Measurements from ENCODE around the gene MBOAT7.

MBOAT7 gene

GRCh38 chr19:54159352-54160181, 29.8 kb downstream of the MBOAT7 start, which contains the start of gene LENG1:
TSS of gene LENG1 (minus strand) at chr19:54159721. CDS start at chr19:54159695, 26 bp downstream.
- peak; percentile 100 for DNase-seq

- no peak for DNase-seq
Observed at GRCh38 chr19:54158812-54159351, 30.5 kb downstream of the MBOAT7 start.

GRCh38 chr19:54156953-54157352, 32.4 kb downstream of the MBOAT7 start:
- DNase-seq, result no peak

- DNase-seq, result no peak
Observed at GRCh38 chr19:54156490-54156889, 32.9 kb downstream of the MBOAT7 start.

GRCh38 chr19:54155694-54156093, 33.7 kb downstream of the MBOAT7 start:
- DNase-seq, result no peak

GRCh38 chr19:54154603-54155345, 34.6 kb downstream of the MBOAT7 start:
- no peak for DNase-seq

- DNase-seq, result no peak
Observed at GRCh38 chr19:54153731-54154326, 35.6 kb downstream of the MBOAT7 start.

GRCh38 chr19:54152878-54153524, 36.4 kb downstream of the MBOAT7 start:
- DNase-seq, result no peak

- DNase-seq, result no peak
Observed at GRCh38 chr19:54152267-54152666, 37.1 kb downstream of the MBOAT7 start.

- no peak for DNase-seq
Observed at GRCh38 chr19:54151362-54152035, 37.9 kb downstream of the MBOAT7 start.

- no peak for DNase-seq
Observed at GRCh38 chr19:54149021-54149812, 40.2 kb downstream of the MBOAT7 start.

- no peak for DNase-seq
Observed at GRCh38 chr19:54148158-54148557, 41.2 kb downstream of the MBOAT7 start.

- DNase-seq, result no peak
Observed at GRCh38 chr19:54147676-54148075, 41.7 kb downstream of the MBOAT7 start.

GRCh38 chr19:54145541-54146158, 43.7 kb downstream of the MBOAT7 start:
- no peak for DNase-seq

GRCh38 chr19:54142166-54142780, 47.1 kb downstream of the MBOAT7 start:
- DNase-seq, result no peak

GRCh38 chr19:54141356-54141755, 48.0 kb downstream of the MBOAT7 start:
- no peak for DNase-seq

- DNase-seq, result peak; percentile 43
Observed at GRCh38 chr19:54138489-54139256, 50.7 kb downstream of the MBOAT7 start.

GRCh38 chr19:54137699-54138488, 51.5 kb downstream of the MBOAT7 start, which contains the start of gene CNOT3:
TSS of gene CNOT3 (plus strand) at chr19:54137762. CDS start at chr19:54142979, 5,217 bp downstream.
- peak; percentile 43 for DNase-seq

Measured in NCI-H146 (cell line).